K562 (cell line): ENCODE measurements around the gene KAZN. TPM values are rescaled to one million over a fixed set of nuclear protein-coding genes. Genes with fewer than 3 reads are reported as not detected.

ENCODE experiments used
- ATAC-seq: fragments of 200-7000 bp; cut with Tn5 transposase; 3 replicates; pipeline ENCODE4 v1.9.1; 2020; ENCODE audit warnings: moderate library complexity
- BruUV-seq: library from RNA; stranded (reverse); fragments of 400-500 nt; replicated peaks from 2 replicates; lab custom pipeline; 2021; lab: Mats Ljungman, UMichigan
- CTCF ChIA-PET: fragments of 300-600 bp; formaldehyde crosslinking; extraction: SDS; loops from one replicate; lab custom pipeline; 2021; ENCODE audit warnings: low intra/inter-chr PET ratio; lab: Yijun Ruan, JAX
- POLR2A ChIA-PET: fragments of 300-600, 350-650 bp; sonication (Branson Sonifier 250); formaldehyde crosslinking; extraction: SDS; loops from one replicate; lab custom pipeline; 2021; ENCODE audit warnings: antibody characterized with exemption, inconsistent platforms; lab: Yijun Ruan, JAX
- DNase-seq, 4 experiments: peaks; one replicate each; pipeline versions ENCODE4 v3.0.0 to v3.0.0-alpha.2; 2011 to 2018; ENCODE audit warnings: low spot score in 3 of 4, mixed read lengths in 3 of 4; ENCODE audit errors: extremely low read depth in 1 of 4
- FAIRE-seq: peaks from 2 replicates; lab custom pipeline; 2011; peaks lifted over from hg19 to GRCh38; lab: Jason Lieb, UNC
- H2AFZ ChIP-seq: 2 replicates; pipeline ENCODE4 v1.6.0; 2011; ENCODE audit warnings: low read depth, low read length, control low read depth, inconsistent platforms
- H3K27ac ChIP-seq: fragments of 200-600 bp; 3 replicates; pipeline ENCODE4 v1.8.0; 2011; ENCODE audit warnings: low read depth, mild to moderate bottlenecking, control low read depth, inconsistent platforms, low read length, moderate library complexity, mixed read lengths; ENCODE audit errors: extremely low read depth
- H3K27me3 ChIP-seq, 2 experiments: fragments of 300-600 bp in 1 of 2; 2 replicates in 1 of 2; 3 replicates in 1 of 2; pipeline versions ENCODE4 v1.6.0 to v1.8.0; 2011; ENCODE audit warnings: inconsistent platforms in 2 of 2, low read length in 2 of 2, mild to moderate bottlenecking in 1 of 2, mixed read lengths in 1 of 2, moderate library complexity in 1 of 2; ENCODE audit not compliant: control insufficient read depth in 2 of 2, insufficient read depth in 2 of 2
- H3K36me3 ChIP-seq: fragments of 300-600 bp; 3 replicates; pipeline ENCODE4 v1.8.0; 2011; ENCODE audit warnings: mild to moderate bottlenecking, low read length, inconsistent platforms; ENCODE audit not compliant: control insufficient read depth, insufficient read depth
- H3K4me1 ChIP-seq, 2 experiments: fragments of 200-600 bp in 1 of 2; replicated peaks in 1 of 2; 2 replicates in 1 of 2; 3 replicates in 1 of 2; pipeline versions ENCODE4 v1.5.1 to v1.8.0; 2011; ENCODE audit warnings: inconsistent platforms in 2 of 2, low read length in 2 of 2, mild to moderate bottlenecking in 1 of 2, mixed read lengths in 1 of 2, moderate library complexity in 1 of 2; ENCODE audit not compliant: control insufficient read depth in 2 of 2, insufficient read depth in 2 of 2
- H3K4me2 ChIP-seq: 2 replicates; pipeline ENCODE4 v1.6.1; 2011; ENCODE audit warnings: low read length, control low read depth, inconsistent platforms, mixed read lengths; ENCODE audit not compliant: insufficient read depth
- H3K4me3 ChIP-seq: fragments of 200-600 bp; sonication (generic), shearing (Covaris generic); 2 replicates; pipeline ENCODE4 v1.5.1; 2016; ENCODE audit warnings: control low read depth, inconsistent platforms
- H3K79me2 ChIP-seq: fragments of 200-600 bp; 3 replicates; pipeline ENCODE4 v1.8.0; 2011; ENCODE audit warnings: low read length, inconsistent platforms; ENCODE audit not compliant: control insufficient read depth, insufficient read depth
- H3K9ac ChIP-seq, 2 experiments: 2 replicates each; pipeline versions ENCODE4 v1.6.0 to v1.6.1; 2011; ENCODE audit warnings: low read depth in 2 of 2, low read length in 2 of 2, control low read depth in 1 of 2, inconsistent platforms in 1 of 2, mild to moderate bottlenecking in 1 of 2, mixed read lengths in 1 of 2; ENCODE audit not compliant: insufficient read depth in 1 of 2
- H3K9me1 ChIP-seq: one replicate; pipeline ENCODE4 v1.6.0; 2011; ENCODE audit warnings: inconsistent platforms, mild to moderate bottlenecking, low read length, moderate library complexity; ENCODE audit not compliant: control insufficient read depth, insufficient read depth
- H3K9me3 ChIP-seq: replicated peaks from 2 replicates; pipeline ENCODE4 v1.5.1; 2011; ENCODE audit warnings: low read depth, low read length, inconsistent platforms; ENCODE audit not compliant: control insufficient read depth, insufficient read depth
- H4K20me1 ChIP-seq: replicated peaks from 2 replicates; pipeline ENCODE4 v1.6.1; 2011; ENCODE audit warnings: low read length, inconsistent platforms, mixed read lengths; ENCODE audit not compliant: control insufficient read depth, insufficient read depth
- ARID1B ChIP-seq: fragments of 450-650 bp; IDR thresholded peaks from 2 replicates; pipeline ENCODE4 v1.6.1; 2016; ENCODE audit warnings: antibody characterized with exemption, mild to moderate bottlenecking, inconsistent platforms
- ATF7 ChIP-seq: fragments of 450-650 bp; IDR thresholded peaks from 2 replicates; pipeline ENCODE4 v1.7.1; 2014; ENCODE audit warnings: mild to moderate bottlenecking, moderate library complexity
- BHLHE40 ChIP-seq: IDR thresholded peaks from 2 replicates; pipeline ENCODE4 v1.6.1; 2011; ENCODE audit warnings: low read length, improper control_type of control experiment
- CREB1 ChIP-seq, 2 experiments: sonication (generic) in 1 of 2; formaldehyde crosslinking in 1 of 2; IDR thresholded peaks; 2 replicates each; pipeline versions ENCODE4 v1.6.1 to v1.8.0; 2012 to 2022; ENCODE audit warnings: inconsistent platforms in 1 of 2, mild to moderate bottlenecking in 1 of 2, missing genetic modification reagents in 1 of 2, moderate library complexity in 1 of 2
- CTBP1 ChIP-seq: fragments of 450-650 bp; IDR thresholded peaks from 2 replicates; pipeline ENCODE4 v1.6.1; 2016; ENCODE audit warnings: borderline replicate concordance
- E2F3 ChIP-seq: fragments of 250-450 bp; sonication (Bioruptor Pico); IDR thresholded peaks from 2 replicates; pipeline ENCODE4 v1.4.0; 2020; ENCODE audit warnings: mild to moderate bottlenecking
- ESRRA ChIP-seq: fragments of 450-650 bp; IDR thresholded peaks from 2 replicates; pipeline ENCODE4 v1.6.1; 2014; ENCODE audit warnings: low read depth, mild to moderate bottlenecking, moderate library complexity, borderline replicate concordance
- FOXJ2 ChIP-seq: fragments of 200-800 bp; sonication (Bioruptor generic); IDR thresholded peaks from 2 replicates; pipeline ENCODE4 v1.6.1; 2016; ENCODE audit warnings: missing genetic modification characterization, missing compliant biosample characterization
- GTF2E2 ChIP-seq: fragments of 200-800 bp; sonication (Bioruptor generic); IDR thresholded peaks from 2 replicates; pipeline ENCODE4 v1.6.1; 2016; ENCODE audit warnings: missing genetic modification characterization, missing compliant biosample characterization
- MXI1 ChIP-seq: IDR thresholded peaks from 2 replicates; pipeline ENCODE4 v1.6.1; 2011; ENCODE audit warnings: low read depth, mild to moderate bottlenecking, improper control_type of control experiment, low read length
- NEUROD1 ChIP-seq: fragments of 150-350 bp; IDR thresholded peaks from 2 replicates; pipeline ENCODE4 v1.6.1; 2014; ENCODE audit warnings: borderline replicate concordance, low read length, low read depth; ENCODE audit not compliant: partially characterized antibody
- PTRF ChIP-seq: fragments of 450-650 bp; IDR thresholded peaks from 2 replicates; pipeline ENCODE4 v1.6.1; 2016; ENCODE audit warnings: mild to moderate bottlenecking, missing genetic modification characterization, missing compliant biosample characterization
- RBM34 ChIP-seq: fragments of 200-400 bp; formaldehyde crosslinking; IDR thresholded peaks from 2 replicates; pipeline ENCODE4 v1.6.1; 2018; ENCODE audit warnings: low read length, borderline replicate concordance; ENCODE audit not compliant: insufficient read depth
- RFX1 ChIP-seq: fragments of 450-650 bp; IDR thresholded peaks from 2 replicates; pipeline ENCODE4 v1.6.1; 2016; ENCODE audit warnings: mild to moderate bottlenecking, moderate library complexity
- SMARCA4 ChIP-seq: fragments of 450-650 bp; IDR thresholded peaks from 2 replicates; pipeline ENCODE4 v1.6.1; 2016
- TAF1 ChIP-seq: IDR thresholded peaks from 2 replicates; pipeline ENCODE4 v1.6.1; 2011; ENCODE audit warnings: mild to moderate bottlenecking, low read length, moderate library complexity; ENCODE audit not compliant: insufficient read depth, control insufficient read depth, severe bottlenecking; ENCODE audit errors: extremely low read depth
- TSC22D4 ChIP-seq: fragments of 450-650 bp; IDR thresholded peaks from 2 replicates; pipeline ENCODE4 v1.6.1; 2016; ENCODE audit warnings: missing genetic modification characterization, missing biosample characterization, control low read depth
- XRCC4 ChIP-seq: IDR thresholded peaks from one replicate; pipeline ENCODE4 v1.6.1; 2011; ENCODE audit not compliant: insufficient read depth, insufficient read length; ENCODE audit errors: extremely low read depth
- ZNF561 ChIP-seq: fragments of 450-650 bp; formaldehyde crosslinking; conservative IDR thresholded peaks from 2 replicates; pipeline ENCODE4 v1.4.0; 2020; ENCODE audit warnings: mild to moderate bottlenecking, moderate library complexity
- ZNF644 ChIP-seq: fragments of 200-800 bp; sonication (Bioruptor generic); IDR thresholded peaks from 2 replicates; pipeline ENCODE4 v1.6.1; 2016; ENCODE audit warnings: low read depth, missing genetic modification characterization, missing compliant biosample characterization
- WGBS: fragments of 100-300 bp; shearing (Covaris generic); methylation state at CpG from one replicate; pipeline ENCODE4 v1.1.6; 2016; ENCODE audit warnings: low coverage, mixed read lengths; ENCODE audit not compliant: insufficient coverage; ENCODE audit errors: missing lambda C conversion rate; 5-methylcytosine and 5-hydroxymethylcytosine counted together
- in situ Hi-C: fragments of 300-500 bp; cut with MboI; formaldehyde crosslinking; loops from 4 replicates; pipeline ENCODE4 v1.15.0; 2018; ENCODE audit warnings: inconsistent platforms, mixed read lengths
- intact Hi-C: fragments of 100-400 bp; cut with micrococcal nuclease; formaldehyde crosslinking; loops from 2 replicates; pipeline ENCODE4 v1.14.2; 2022
- polyA plus RNA-seq, 8 experiments: library from polyadenylated mRNA; depleted of rRNA in 4 of 8; stranded (reverse) in 5 of 8; unstranded in 3 of 8; fragments of >200 nt; fragmentation: Nextera tagmentation in 2 of 8; fragmentation: Illumina TruSeq in 1 of 8; extraction: Ambion mirVana in 2 of 8; extraction: Trizol in 1 of 8; gene quantifications; 2 replicates each; pipeline versions ENCODE4 v1.2.1 to v1.2.3, GENCODE V29; 2011 to 2014; ENCODE audit warnings: inconsistent platforms in 1 of 8, missing spikeins in 1 of 8
- total RNA-seq, 7 experiments: library from RNA; depleted of rRNA in 6 of 7; stranded (reverse); fragments of >200 nt in 6 of 7; fragmentation: Illumina TruSeq in 2 of 7; extraction: Trizol in 2 of 7; gene quantifications; 2 replicates each; pipeline versions ENCODE4 v1.2.1 to v1.2.3, GENCODE V29; 2011 to 2021; ENCODE audit warnings: low replicate concordance in 1 of 7

KAZN gene
- total and polyA plus RNA-seq, 9 of the 15 experiments (the other 6 are each of a cell fraction or from before 2014, with no cell fraction given): 2.1 to 21.6 (median 5.4) TPM

GRCh38 chr1:15067148-15067547 lies 468.7 kb downstream of the KAZN start (continued):
- TF ChIP-seq CREB1 (IDR thresholded peaks at IDR 0.05) (no peak), CREB1 (CRISPR knock-in tag; IDR thresholded peaks at IDR 0.05) (no peak), CTBP1 (no peak), GTF2E2 (no peak)
- TF ChIP-seq, all 486 proteins: peak for 0

DNA sequence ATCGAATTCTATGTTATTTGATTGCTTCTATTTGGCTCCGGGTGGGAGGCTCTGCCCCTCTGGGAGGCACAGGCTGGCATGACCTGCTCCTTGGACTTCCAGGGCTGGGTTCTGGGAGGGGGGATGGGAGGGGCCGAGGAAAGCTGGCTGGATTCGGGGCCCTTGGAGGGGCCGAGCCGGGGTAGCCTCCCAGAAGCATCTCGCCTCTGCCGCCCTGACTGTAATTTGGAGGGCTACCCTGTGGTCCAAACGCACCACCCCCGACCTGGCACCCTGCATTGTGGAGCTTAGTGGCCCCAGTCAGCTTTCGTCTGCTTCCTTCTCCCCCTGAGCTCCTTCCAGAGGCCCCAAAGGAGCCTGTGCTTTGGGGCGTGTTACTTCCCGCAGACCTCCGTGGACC lies 469.7 kb downstream of the KAZN start:
- no peaks in the 10 kb centered on the region for H3K79me2 ChIP-seq
- WGBS: 84% methylated on average over 12 of the region's 14 CpGs
- H4K20me1 ChIP-seq: no peaks in the 10 kb centered on the region
- no peak overlapping the region for H3K4me3 ChIP-seq
- H2AFZ ChIP-seq: no peak overlapping the region
- no peak overlapping the region for H3K9ac ChIP-seq
- ChIA-PET CTCF (no interaction called here), POLR2A (interaction anchor here (0.7 kb wide), 1 partner anchor 26 kb away, joined by 3 read pairs; no protein-coding TSS in a partner anchor)
- H3K9me1 ChIP-seq: no peaks in the 10 kb centered on the region
- in situ Hi-C loops: no loop called here
- no peak overlapping the region for H3K4me2 ChIP-seq
- no peak overlapping the region for H3K27ac ChIP-seq
- TF ChIP-seq BHLHE40: no peak
- no peak for TF ChIP-seq ESRRA
- TF ChIP-seq ARID1B: no peak
- TF ChIP-seq ZNF561: no peak
- TF ChIP-seq RBM34: no peak
- no peak for TF ChIP-seq MXI1
- TF ChIP-seq ATF7: no peak
- no peak for TF ChIP-seq E2F3 (CRISPR knock-in tag)
- no peak for TF ChIP-seq ZNF644 (tag)
- no peak for TF ChIP-seq NEUROD1
- no peak for TF ChIP-seq RFX1
- TF ChIP-seq TAF1: no peak
- no peak for TF ChIP-seq PTRF (tag)
- TF ChIP-seq FOXJ2 (tag): no peak
- TF ChIP-seq TSC22D4: no peak
- TF ChIP-seq SMARCA4: no peak
- no peak for TF ChIP-seq XRCC4
- H3K9me3 ChIP-seq: no peaks in the 10 kb centered on the region
- intact Hi-C loops: no loop called here
- peaks cover 12% of the 10 kb centered on the region; the same call in 1 of the 3 replicates for H3K36me3 ChIP-seq
- no TSS peak for BruUV-seq
- DNase-seq: no peak
- no peak for ATAC-seq
- FAIRE-seq: no peak
- no peaks in the 10 kb centered on the region for H3K4me1 ChIP-seq
- no peaks in the 10 kb centered on the region for H3K27me3 ChIP-seq
